K562 (cell line): ENCODE data around the gene PTPMT1. TPM values are rescaled to one million over a fixed set of nuclear protein-coding genes. Genes with fewer than 3 reads are reported as not detected.

Experiments
- AFF1 ChIP-seq, 2 experiments: fragments of 450-650 bp; IDR thresholded peaks; 2 replicates each; pipeline ENCODE4 v1.6.1; 2018; ENCODE audit warnings: mild to moderate bottlenecking in 2 of 2, low read depth in 1 of 2; ENCODE audit not compliant: partially characterized antibody in 2 of 2
- CBX3 ChIP-seq, 2 experiments: IDR thresholded peaks; 1 replicate in 1 of 2; 2 replicates in 1 of 2; pipeline ENCODE4 v1.6.1; 2012; ENCODE audit warnings: inconsistent platforms in 2 of 2, low read length in 2 of 2, borderline replicate concordance in 1 of 2, control low read depth in 1 of 2
- CLOCK ChIP-seq: fragments of 250-450 bp; sonication (Bioruptor Pico); IDR thresholded peaks from 2 replicates; pipeline ENCODE4 v1.4.0; 2020; ENCODE audit warnings: mild to moderate bottlenecking, moderate library complexity, borderline replicate concordance
- ERF ChIP-seq: fragments of 450-650 bp; formaldehyde crosslinking; IDR thresholded peaks from 2 replicates; pipeline ENCODE4 v1.4.0; 2020; ENCODE audit warnings: mild to moderate bottlenecking, mixed read lengths
- GTF2F1 ChIP-seq: IDR thresholded peaks from 2 replicates; pipeline ENCODE4 v1.6.1; 2011; ENCODE audit warnings: low read depth, low read length, improper control_type of control experiment
- MCM5 ChIP-seq: fragments of 450-650 bp; IDR thresholded peaks from 2 replicates; pipeline ENCODE4 v1.6.1; 2016; ENCODE audit warnings: low read depth
- MIER1 ChIP-seq: fragments of 450-650 bp; IDR thresholded peaks from 2 replicates; pipeline ENCODE4 v1.6.1; 2016; ENCODE audit warnings: antibody characterized with exemption, mild to moderate bottlenecking, low read depth
- NR2C1 ChIP-seq, 2 experiments: fragments of 450-650 bp; IDR thresholded peaks; 2 replicates each; pipeline ENCODE4 v1.6.1; 2017; ENCODE audit warnings: mild to moderate bottlenecking in 2 of 2, antibody characterized with exemption in 1 of 2, inconsistent platforms in 1 of 2, missing compliant biosample characterization in 1 of 2, missing genetic modification characterization in 1 of 2
- ZMIZ1 ChIP-seq, 2 experiments: fragments of 150-350 bp in 1 of 2; IDR thresholded peaks; 2 replicates each; pipeline ENCODE4 v1.6.1; 2012 to 2016; ENCODE audit warnings: low read depth in 2 of 2, low read length in 2 of 2, mild to moderate bottlenecking in 1 of 2, moderate library complexity in 1 of 2
- ZNF121 ChIP-seq: sonication (generic); formaldehyde crosslinking; conservative IDR thresholded peaks from 2 replicates; pipeline ENCODE4 v1.8.0; 2022; ENCODE audit warnings: missing genetic modification reagents
- ZNF780A ChIP-seq: fragments of 250-450 bp; sonication (Bioruptor Pico); IDR thresholded peaks from 2 replicates; pipeline ENCODE4 v1.5.0; 2021; ENCODE audit warnings: mild to moderate bottlenecking
- polyA plus RNA-seq, 8 experiments: library from polyadenylated mRNA; depleted of rRNA in 4 of 8; stranded (reverse) in 5 of 8; unstranded in 3 of 8; fragments of >200 nt; fragmentation: Nextera tagmentation in 2 of 8; fragmentation: Illumina TruSeq in 1 of 8; extraction: Ambion mirVana in 2 of 8; extraction: Trizol in 1 of 8; gene quantifications; 2 replicates each; pipeline versions ENCODE4 v1.2.1 to v1.2.3, GENCODE V29; 2011 to 2014; ENCODE audit warnings: inconsistent platforms in 1 of 8, missing spikeins in 1 of 8
- total RNA-seq, 7 experiments: library from RNA; depleted of rRNA in 6 of 7; stranded (reverse); fragments of >200 nt in 6 of 7; fragmentation: Illumina TruSeq in 2 of 7; extraction: Trizol in 2 of 7; gene quantifications; 2 replicates each; pipeline versions ENCODE4 v1.2.1 to v1.2.3, GENCODE V29; 2011 to 2021; ENCODE audit warnings: low replicate concordance in 1 of 7
- TF ChIP-seq, protein P1 (sequence below): fragments of 250-450 bp; sonication (Bioruptor Pico); IDR thresholded peaks from 2 replicates; pipeline ENCODE4 v1.5.1; 2021; ENCODE audit warnings: mild to moderate bottlenecking

The PTPMT1 gene
- total and polyA plus RNA-seq, 9 of the 15 experiments (the other 6 are each of a cell fraction or from before 2014, with no cell fraction given) = 10.4 to 140 (median 67.2) TPM

- TF ChIP-seq MCM5 = no peak
- TF ChIP-seq CBX3 (IDR thresholded peaks at IDR 0.05; ENCODE audit: borderline replicate concordance in 1 of 2, low read length in 2 of 2) = no peak
- TF ChIP-seq AFF1 (IDR thresholded peaks at IDR 0.05; ENCODE audit: low read depth in 1 of 2, partially characterized antibody in 2 of 2) = no peak
- TF ChIP-seq GTF2F1 = no peak
- TF ChIP-seq NR2C1 (IDR thresholded peaks at IDR 0.05) = no peak
- no peak for TF ChIP-seq NR2C1 (tag; IDR thresholded peaks at IDR 0.05)
- no peak for TF ChIP-seq MIER1
- TF ChIP-seq ERF (CRISPR knock-in tag) = 0 out of 2 replicates have a peak, but pooled peaks have one; percentile 12
- TF ChIP-seq ZMIZ1 (IDR thresholded peaks at IDR 0.05; ENCODE audit: low read depth in 2 of 2, low read length in 2 of 2) = no peak; a peak in 1 of 4 replicates
- TF ChIP-seq CLOCK (CRISPR knock-in tag) = no peak
- no peak for TF ChIP-seq ZNF121 (CRISPR knock-in tag)
- TF ChIP-seq ZNF780A (CRISPR knock-in tag) = no peak
- TF ChIP-seq, protein P1, sequence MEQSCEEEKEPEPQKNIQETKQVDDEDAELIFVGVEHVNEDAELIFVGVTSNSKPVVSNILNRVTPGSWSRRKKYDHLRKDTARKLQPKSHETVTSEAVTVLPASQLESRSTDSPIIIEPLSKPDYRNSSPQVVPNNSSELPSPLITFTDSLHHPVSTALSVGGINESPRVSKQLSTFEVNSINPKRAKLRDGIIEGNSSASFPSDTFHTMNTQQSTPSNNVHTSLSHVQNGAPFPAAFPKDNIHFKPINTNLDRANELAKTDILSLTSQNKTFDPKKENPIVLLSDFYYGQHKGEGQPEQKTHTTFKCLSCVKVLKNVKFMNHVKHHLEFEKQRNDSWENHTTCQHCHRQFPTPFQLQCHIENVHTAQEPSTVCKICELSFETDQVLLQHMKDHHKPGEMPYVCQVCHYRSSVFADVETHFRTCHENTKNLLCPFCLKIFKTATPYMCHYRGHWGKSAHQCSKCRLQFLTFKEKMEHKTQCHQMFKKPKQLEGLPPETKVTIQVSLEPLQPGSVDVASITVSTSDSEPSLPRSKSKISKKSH = no peak
Observed at GRCh38 chr11:47552566-47553405, 12.6 kb upstream of the PTPMT1 start, which contains the start of gene CELF1 (continued).
